Breast epithelium (tissue), 4 donors: ENCODE data around the gene CDH4. TPM values are rescaled to one million over a fixed set of nuclear protein-coding genes. Genes with fewer than 3 reads are reported as not detected.

Source experiments
- DNase-seq, 2 donors: peaks; one replicate each; pipeline ENCODE4 v3.0.0-alpha.2; 2019; ENCODE audit warnings: low spot score in 2 of 2
- H3K27ac ChIP-seq, 2 donors: fragments of 200-600 bp; sonication (generic) in 1 of 2; one replicate each; pipeline ENCODE4 v1.5.1; 2016 to 2019; ENCODE audit warnings: mild to moderate bottlenecking in 1 of 2
- H3K27me3 ChIP-seq, 2 donors: fragments of 200-600 bp; sonication (generic) in 1 of 2; one replicate each; pipeline versions ENCODE4 v1.5.1 to v1.6.0; 2017 to 2019; ENCODE audit warnings: control low read depth in 1 of 2, mild to moderate bottlenecking in 1 of 2
- H3K36me3 ChIP-seq: fragments of 200-600 bp; one replicate; pipeline ENCODE4 v1.5.1; 2019
- H3K4me1 ChIP-seq, 2 donors: fragments of 200-600 bp; sonication (generic); one replicate each; pipeline ENCODE4 v1.5.1; 2016 to 2019; ENCODE audit warnings: control low read depth in 1 of 2
- H3K4me3 ChIP-seq, 3 donors: fragments of 200-600 bp; sonication (generic); 1 replicate in 2 of 3; 2 replicates in 1 of 3; pipeline ENCODE4 v1.5.1; 2016 to 2019; ENCODE audit warnings: mild to moderate bottlenecking in 3 of 3, moderate library complexity in 2 of 3
- H3K9me3 ChIP-seq, 2 donors: fragments of 200-600 bp; sonication (generic) in 1 of 2; one replicate each; pipeline ENCODE4 v1.5.1; 2016 to 2019; ENCODE audit warnings: control low read depth in 1 of 2
- POLR2A ChIP-seq: fragments of 450-650 bp; IDR thresholded peaks from one replicate; pipeline ENCODE4 v1.6.1; 2016; ENCODE audit warnings: antibody characterized with exemption, mild to moderate bottlenecking, moderate library complexity
- POLR2AphosphoS5 ChIP-seq, 3 donors: sonication (generic); formaldehyde crosslinking; IDR thresholded peaks; one replicate each; pipeline ENCODE4 v1.6.1; 2017; ENCODE audit warnings: antibody characterized with exemption in 3 of 3
- intact Hi-C: fragments of 100-400 bp; cut with DNase I; formaldehyde crosslinking; loops from one replicate; pipeline ENCODE4 v1.15.1; 2023; ENCODE audit warnings: low total_unique reads
- total RNA-seq, 3 donors: library from RNA; depleted of rRNA; stranded (reverse); fragments of >200 nt; gene quantifications; one replicate each; pipeline ENCODE4 v1.1.0, GENCODE V29; 2016
- TF ChIP-seq, protein P1 (sequence below), 3 donors: fragments of 450-650 bp; IDR thresholded peaks; one replicate each; pipeline ENCODE4 v1.5.1; 2016 to 2017; ENCODE audit warnings: antibody characterized with exemption in 3 of 3, mild to moderate bottlenecking in 3 of 3, moderate library complexity in 3 of 3

The CDH4 gene
- total RNA-seq, 3 donors from 2014 or later = under 0.01 TPM; not detected in 2

DNA sequence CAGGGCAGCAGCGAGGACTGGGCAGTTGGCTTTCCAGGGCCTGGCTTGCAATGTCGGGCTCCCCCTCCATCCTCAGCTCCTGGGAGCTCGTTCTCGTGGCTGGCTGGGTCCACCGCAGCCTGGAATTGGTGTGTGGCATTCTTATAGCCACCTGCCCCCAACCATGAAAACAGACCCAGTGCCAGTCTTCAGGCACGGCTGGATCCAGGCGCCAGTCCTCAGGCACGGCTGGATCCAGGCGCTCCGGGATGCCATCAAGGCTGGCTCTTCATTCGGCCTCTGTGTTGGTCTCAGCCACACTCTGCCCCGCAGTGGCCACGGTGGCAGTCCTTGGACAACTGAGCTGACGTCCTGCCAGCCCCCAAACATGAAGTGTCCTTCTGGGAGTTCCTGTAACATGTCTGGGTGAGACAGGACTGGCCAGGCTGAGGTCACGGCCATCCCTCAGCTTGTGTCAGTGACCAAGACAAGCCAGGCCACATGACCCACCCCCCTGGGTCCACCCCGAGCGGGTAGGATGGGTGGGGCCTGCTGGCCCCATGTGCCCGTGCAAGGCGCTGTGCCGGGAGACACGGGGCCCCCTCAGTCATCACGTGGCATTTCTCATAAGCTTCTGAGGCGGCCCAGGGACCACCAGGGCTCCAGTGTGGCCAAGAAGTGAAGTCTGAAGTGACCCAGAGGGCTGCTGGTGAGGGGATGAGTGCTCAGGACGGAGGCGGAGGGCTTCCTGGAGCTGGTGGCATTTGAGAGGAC, 714.6 kb downstream of the CDH4 start:
- DNase-seq = no peak
- H3K9me3 ChIP-seq = no peaks in the 10 kb centered on the region
- TF ChIP-seq POLR2A (no peak), POLR2AphosphoS5 (IDR thresholded peaks at IDR 0.05) (no peak)
- TF ChIP-seq, protein P1, sequence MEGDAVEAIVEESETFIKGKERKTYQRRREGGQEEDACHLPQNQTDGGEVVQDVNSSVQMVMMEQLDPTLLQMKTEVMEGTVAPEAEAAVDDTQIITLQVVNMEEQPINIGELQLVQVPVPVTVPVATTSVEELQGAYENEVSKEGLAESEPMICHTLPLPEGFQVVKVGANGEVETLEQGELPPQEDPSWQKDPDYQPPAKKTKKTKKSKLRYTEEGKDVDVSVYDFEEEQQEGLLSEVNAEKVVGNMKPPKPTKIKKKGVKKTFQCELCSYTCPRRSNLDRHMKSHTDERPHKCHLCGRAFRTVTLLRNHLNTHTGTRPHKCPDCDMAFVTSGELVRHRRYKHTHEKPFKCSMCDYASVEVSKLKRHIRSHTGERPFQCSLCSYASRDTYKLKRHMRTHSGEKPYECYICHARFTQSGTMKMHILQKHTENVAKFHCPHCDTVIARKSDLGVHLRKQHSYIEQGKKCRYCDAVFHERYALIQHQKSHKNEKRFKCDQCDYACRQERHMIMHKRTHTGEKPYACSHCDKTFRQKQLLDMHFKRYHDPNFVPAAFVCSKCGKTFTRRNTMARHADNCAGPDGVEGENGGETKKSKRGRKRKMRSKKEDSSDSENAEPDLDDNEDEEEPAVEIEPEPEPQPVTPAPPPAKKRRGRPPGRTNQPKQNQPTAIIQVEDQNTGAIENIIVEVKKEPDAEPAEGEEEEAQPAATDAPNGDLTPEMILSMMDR (IDR thresholded peaks at IDR 0.05) = no peak
- intact Hi-C loops = no loop called here
- H3K27ac ChIP-seq = no peak overlapping the region
- peaks cover 0 to 30% of the 10 kb centered on the region in 2 donors for H3K27me3 ChIP-seq
- no peak overlapping the region for H3K4me3 ChIP-seq
- no peaks in the 10 kb centered on the region for H3K4me1 ChIP-seq
- H3K36me3 ChIP-seq = no peaks in the 10 kb centered on the region

- H3K4me1 ChIP-seq = no peaks in the 10 kb centered on the region
- H3K4me3 ChIP-seq = no peak overlapping the region
- no peak overlapping the region for H3K27ac ChIP-seq
- H3K36me3 ChIP-seq = no peaks in the 10 kb centered on the region
- no peaks in the 10 kb centered on the region for H3K9me3 ChIP-seq
- TF ChIP-seq, protein P1 (IDR thresholded peaks at IDR 0.05) = no peak
- TF ChIP-seq POLR2AphosphoS5 (IDR thresholded peaks at IDR 0.05) (no peak), POLR2A (no peak)
- DNase-seq = no peak
- intact Hi-C loops = no loop called here
- H3K27me3 ChIP-seq = peaks cover 0 to 30% of the 10 kb centered on the region in 2 donors
These were observed 715.2 kb downstream of the CDH4 start for GRCh38 chr20:61967300-61967699.

DNA sequence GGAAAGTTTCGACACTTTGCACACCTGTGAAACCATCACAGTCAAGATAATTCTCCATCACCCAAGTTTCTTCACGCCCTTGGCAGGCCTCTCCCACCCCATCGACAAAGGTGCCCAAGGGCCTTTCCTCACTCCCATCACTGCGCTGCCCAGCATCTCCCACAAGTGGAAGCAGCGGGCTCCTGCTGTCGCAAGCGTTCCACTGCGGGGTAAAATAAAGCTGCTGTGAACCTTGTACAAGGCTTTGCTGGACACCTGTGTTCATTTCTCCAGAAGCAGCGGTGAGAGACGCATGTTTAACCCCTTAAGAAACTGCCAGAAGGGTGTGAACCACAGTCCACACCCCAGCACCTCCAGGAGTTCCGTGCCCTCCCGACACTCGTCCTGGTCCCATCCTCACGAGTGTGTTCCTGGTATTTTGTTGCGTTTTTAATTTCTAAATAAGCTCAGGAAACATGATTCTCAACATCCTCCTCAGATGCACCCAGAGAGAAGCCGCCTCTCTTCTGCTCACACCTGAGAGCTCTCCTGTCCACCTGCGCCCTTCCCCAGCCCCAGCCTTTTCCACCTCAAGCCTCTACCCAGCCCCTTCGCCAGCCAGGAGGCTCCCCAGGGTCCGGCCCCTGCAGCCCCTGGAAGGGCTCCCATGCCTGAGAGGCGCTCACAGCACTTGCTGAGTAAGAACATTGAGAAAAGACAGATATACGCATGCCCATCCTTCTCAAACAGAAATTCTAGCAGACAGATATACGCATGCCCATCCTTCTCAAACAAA, 716.2 kb downstream of the CDH4 start:
- intact Hi-C loops = no loop called here
- Histone ChIP-seq H3K27ac (no peak overlapping the region), H3K4me3 (no peak overlapping the region), H3K36me3 (no peaks in the 10 kb centered on the region), H3K4me1 (no peaks in the 10 kb centered on the region), H3K9me3 (no peaks in the 10 kb centered on the region), H3K27me3 (peaks cover 0 to 28% of the 10 kb centered on the region in 2 donors)
- DNase-seq = peak in 1 of 2 donors; percentile 28
- TF ChIP-seq, protein P1 (IDR thresholded peaks at IDR 0.05) = no peak

DNA sequence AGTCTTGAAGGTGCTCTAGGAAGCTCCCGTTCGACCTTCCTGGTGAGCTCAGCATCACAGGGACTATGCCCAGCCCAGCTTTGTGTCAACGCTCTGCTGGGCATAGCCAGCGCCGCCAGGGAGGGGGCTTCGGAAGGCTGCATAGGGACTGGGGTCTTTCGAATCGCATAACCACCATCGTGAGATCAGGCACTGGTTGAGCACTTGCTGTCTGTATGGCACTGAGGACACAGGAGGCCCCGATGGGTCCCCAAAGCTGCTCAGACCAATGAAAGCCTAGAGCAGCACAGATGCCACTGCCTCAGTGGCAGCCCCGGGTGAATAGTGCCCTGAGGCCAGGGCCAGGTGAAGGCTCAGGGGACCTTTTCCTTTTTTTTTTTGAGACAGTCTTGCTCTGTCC, 716.9 kb downstream of the CDH4 start:
- H3K36me3 ChIP-seq = peaks cover 3% of the 10 kb centered on the region
- intact Hi-C loops = no loop called here
- H3K27me3 ChIP-seq = peaks cover 0 to 23% of the 10 kb centered on the region in 2 donors
- no peak overlapping the region for H3K4me3 ChIP-seq
- H3K9me3 ChIP-seq = no peaks in the 10 kb centered on the region
- H3K27ac ChIP-seq = no peak overlapping the region
- DNase-seq = no peak
- TF ChIP-seq POLR2A (no peak), POLR2AphosphoS5 (IDR thresholded peaks at IDR 0.05) (no peak)
- TF ChIP-seq, protein P1 (IDR thresholded peaks at IDR 0.05) = no peak
- no peaks in the 10 kb centered on the region for H3K4me1 ChIP-seq

- intact Hi-C loops = no loop called here
- Histone ChIP-seq H3K4me1 (no peaks in the 10 kb centered on the region), H3K36me3 (peaks cover 5% of the 10 kb centered on the region), H3K27ac (no peak overlapping the region), H3K27me3 (peaks cover 0 to 18% of the 10 kb centered on the region in 2 donors), H3K4me3 (no peak overlapping the region), H3K9me3 (no peaks in the 10 kb centered on the region)
- DNase-seq = no peak
- TF ChIP-seq POLR2A (no peak), POLR2AphosphoS5 (IDR thresholded peaks at IDR 0.05) (no peak)
- TF ChIP-seq, protein P1 (IDR thresholded peaks at IDR 0.05) = no peak
These were observed 717.7 kb downstream of the CDH4 start for GRCh38 chr20:61969806-61970205.
